ENCODE measurements around the gene CASZ1. TPM values are rescaled to one million over a fixed set of nuclear protein-coding genes. Genes with fewer than 3 reads are reported as not detected.

The CASZ1 gene
- total RNA-seq, 1 donor from 2014 or later, result 4.0 TPM

- Histone ChIP-seq H3K4me1 (ENCODE audit: insufficient read depth, low read length) (no peaks in the 10 kb centered on the region), H2AFZ (ENCODE audit: low read depth, low read length) (no peak overlapping the region), H3K79me2 (ENCODE audit: insufficient read depth, low read length) (no peaks in the 10 kb centered on the region), H4K20me1 (ENCODE audit: insufficient read depth, low read length) (no peaks in the 10 kb centered on the region), H3K27ac (ENCODE audit: low read depth, low read length) (no peak overlapping the region), H3K9me3 (ENCODE audit: insufficient read depth, low read depth, low read length) (no peaks in the 10 kb centered on the region), H3K36me3 (ENCODE audit: insufficient read depth, low read length) (no peaks in the 10 kb centered on the region), H3K9ac (ENCODE audit: low read length) (no peak overlapping the region), H3K4me3 (ENCODE audit: insufficient read depth, low read depth, low read length) (no peak overlapping the region), H3K4me2 (ENCODE audit: low read length) (no peak overlapping the region), H3K27me3 (ENCODE audit: insufficient read depth, low read length) (no peaks in the 10 kb centered on the region)
- H3K9me3 Mint-ChIP-seq (ENCODE audit: unreplicated experiment), result no peaks in the 10 kb centered on the region
- H3K27me3 Mint-ChIP-seq (ENCODE audit: low read depth, unreplicated experiment), result peaks cover 13% of the 10 kb centered on the region
- TF ChIP-seq EZH2 (IDR thresholded peaks at IDR 0.05; ENCODE audit: insufficient read depth, low read length), result no peak
- no peak for TF ChIP-seq CTCF (IDR thresholded peaks at IDR 0.05; ENCODE audit: insufficient read depth, low read depth, low read length)
- H3K36me3 Mint-ChIP-seq (ENCODE audit: low read depth, unreplicated experiment), result peaks cover 2% of the 10 kb centered on the region
- peaks cover 2% of the 10 kb centered on the region for H3K4me1 Mint-ChIP-seq (ENCODE audit: low read depth, unreplicated experiment)
- FAIRE-seq (no peak), DNase-seq (ENCODE audit: low read depth) (no peak)
- no peak overlapping the region for H3K4me3 Mint-ChIP-seq (ENCODE audit: unreplicated experiment)
- no peak overlapping the region for H3K27ac Mint-ChIP-seq (ENCODE audit: unreplicated experiment)
Measured at GRCh38 chr1:10651793-10652192, 144.7 kb downstream of the CASZ1 start.

GRCh38 chr1:10651389-10651766 lies 145.1 kb downstream of the CASZ1 start:
- no peaks in the 10 kb centered on the region for H3K4me1 ChIP-seq (ENCODE audit: insufficient read depth, low read length)
- H3K9ac ChIP-seq (ENCODE audit: low read length), result no peak overlapping the region
- Mint-ChIP-seq H3K36me3 (ENCODE audit: low read depth, unreplicated experiment) (peaks cover 2% of the 10 kb centered on the region), H3K27me3 (ENCODE audit: low read depth, unreplicated experiment) (peaks cover 13% of the 10 kb centered on the region), H3K4me1 (ENCODE audit: low read depth, unreplicated experiment) (peaks cover 2% of the 10 kb centered on the region), H3K4me3 (ENCODE audit: unreplicated experiment) (no peak overlapping the region), H3K27ac (ENCODE audit: unreplicated experiment) (no peak overlapping the region), H3K9me3 (ENCODE audit: unreplicated experiment) (no peaks in the 10 kb centered on the region)
- no peaks in the 10 kb centered on the region for H3K79me2 ChIP-seq (ENCODE audit: insufficient read depth, low read length)
- H4K20me1 ChIP-seq (ENCODE audit: insufficient read depth, low read length), result no peaks in the 10 kb centered on the region
- no peak overlapping the region for H2AFZ ChIP-seq (ENCODE audit: low read depth, low read length)
- DNase-seq (ENCODE audit: low read depth), result no peak
- H3K4me3 ChIP-seq (ENCODE audit: insufficient read depth, low read depth, low read length), result no peak overlapping the region
- no peak overlapping the region for H3K4me2 ChIP-seq (ENCODE audit: low read length)
- no peak for FAIRE-seq
- H3K9me3 ChIP-seq (ENCODE audit: insufficient read depth, low read depth, low read length), result no peaks in the 10 kb centered on the region
- no peak for TF ChIP-seq CTCF (IDR thresholded peaks at IDR 0.05; ENCODE audit: insufficient read depth, low read depth, low read length)
- no peak for TF ChIP-seq EZH2 (IDR thresholded peaks at IDR 0.05; ENCODE audit: insufficient read depth, low read length)
- no peaks in the 10 kb centered on the region for H3K27me3 ChIP-seq (ENCODE audit: insufficient read depth, low read length)
- no peak overlapping the region for H3K27ac ChIP-seq (ENCODE audit: low read depth, low read length)
- H3K36me3 ChIP-seq (ENCODE audit: insufficient read depth, low read length), result no peaks in the 10 kb centered on the region

GRCh38 chr1:10650556-10651388 lies 145.7 kb downstream of the CASZ1 start:
- Histone ChIP-seq H4K20me1 (ENCODE audit: insufficient read depth, low read length) (no peaks in the 10 kb centered on the region), H2AFZ (ENCODE audit: low read depth, low read length) (no peak overlapping the region), H3K36me3 (ENCODE audit: insufficient read depth, low read length) (no peaks in the 10 kb centered on the region), H3K4me3 (ENCODE audit: insufficient read depth, low read depth, low read length) (no peak overlapping the region), H3K4me2 (ENCODE audit: low read length) (no peak overlapping the region), H3K4me1 (ENCODE audit: insufficient read depth, low read length) (no peaks in the 10 kb centered on the region), H3K9me3 (ENCODE audit: insufficient read depth, low read depth, low read length) (no peaks in the 10 kb centered on the region), H3K9ac (ENCODE audit: low read length) (no peak overlapping the region), H3K27ac (ENCODE audit: low read depth, low read length) (no peak overlapping the region), H3K79me2 (ENCODE audit: insufficient read depth, low read length) (no peaks in the 10 kb centered on the region), H3K27me3 (ENCODE audit: insufficient read depth, low read length) (no peaks in the 10 kb centered on the region)
- TF ChIP-seq EZH2 (IDR thresholded peaks at IDR 0.05; ENCODE audit: insufficient read depth, low read length) (no peak), CTCF (IDR thresholded peaks at IDR 0.05; ENCODE audit: insufficient read depth, low read depth, low read length) (no peak)
- Mint-ChIP-seq H3K27ac (ENCODE audit: unreplicated experiment) (no peak overlapping the region), H3K9me3 (ENCODE audit: unreplicated experiment) (no peaks in the 10 kb centered on the region), H3K4me1 (ENCODE audit: low read depth, unreplicated experiment) (peaks cover 2% of the 10 kb centered on the region), H3K4me3 (ENCODE audit: unreplicated experiment) (no peak overlapping the region), H3K36me3 (ENCODE audit: low read depth, unreplicated experiment) (peaks cover 2% of the 10 kb centered on the region), H3K27me3 (ENCODE audit: low read depth, unreplicated experiment) (peaks cover 9% of the 10 kb centered on the region)
- FAIRE-seq (no peak), DNase-seq (ENCODE audit: low read depth) (no peak)
